DMS114 treated with DMSO at 0.1 percent for 48 hours (cell line): ENCODE results near the gene C3orf18.
A peak's percentile ranks its signal among the peaks of the same experiment; 100 is the strongest.

Source experiments
- DNase-seq: peaks from one replicate; lab custom pipeline; 2025; ENCODE audit not compliant: unreplicated experiment; lab: John Stamatoyannopoulos, UW

Gene C3orf18

DNA sequence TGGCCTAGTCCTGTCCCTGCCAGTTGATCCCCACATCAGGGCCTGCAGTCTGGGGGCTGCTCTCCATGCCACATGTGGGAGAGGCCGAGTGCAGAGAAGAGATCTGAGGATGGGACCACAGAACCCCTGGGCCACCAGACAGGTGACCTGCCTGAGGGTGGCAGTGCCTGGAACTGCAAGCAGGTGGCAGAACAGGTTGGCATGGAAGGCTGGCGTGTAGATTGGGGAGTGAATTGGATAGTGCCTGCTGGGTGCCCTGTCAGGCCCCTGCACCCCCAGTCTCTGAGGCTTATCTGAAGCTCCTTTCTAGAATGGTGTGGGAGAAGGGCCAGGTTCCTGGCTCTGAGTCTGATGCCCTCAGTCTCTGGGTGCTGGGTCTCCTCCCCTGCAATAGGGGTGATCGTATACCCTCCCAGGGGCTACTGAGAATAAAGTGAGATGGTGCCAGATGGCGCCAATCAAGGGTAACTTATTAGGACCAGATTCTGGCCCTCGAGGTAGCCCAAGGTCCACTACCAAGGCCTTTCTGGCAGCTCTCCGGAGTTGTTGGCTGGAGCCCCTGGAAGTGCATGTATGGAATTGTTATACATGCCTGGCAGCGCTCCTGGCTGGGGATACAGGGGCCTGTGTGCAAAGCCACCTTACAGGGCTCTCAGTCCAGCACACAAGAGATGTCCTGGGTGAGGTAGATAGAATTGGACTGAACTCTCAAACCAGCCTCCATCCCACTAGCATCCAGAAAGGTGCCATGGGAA lies 15.7 kb downstream of the C3orf18 start:
- DNase-seq = no peak

GRCh38 chr3:50551054-50551659 lies 16.4 kb downstream of the C3orf18 start:
- DNase-seq = no peak

GRCh38 chr3:50550079-50550736 lies 17.3 kb downstream of the C3orf18 start:
- DNase-seq = peak; percentile 32

DNA sequence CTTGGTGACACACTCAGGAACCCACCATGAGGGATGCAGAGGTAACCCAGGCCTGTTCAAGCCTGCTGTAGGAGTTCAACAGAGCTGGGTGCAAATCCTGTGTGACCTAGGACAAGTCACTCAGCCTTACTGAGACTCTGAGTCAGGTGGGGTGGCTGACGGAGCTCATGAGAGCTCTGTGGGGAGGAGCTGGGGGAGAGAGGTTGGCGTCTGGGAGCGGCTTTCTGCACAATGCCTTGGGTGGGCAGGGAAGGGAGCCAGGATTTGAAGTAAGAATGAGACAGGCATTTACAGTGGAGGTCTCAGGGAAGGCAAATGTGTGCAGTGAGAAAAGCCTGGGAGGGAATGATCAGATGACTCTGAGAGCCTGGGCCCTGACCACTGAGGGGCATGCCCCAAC lies 18.3 kb downstream of the C3orf18 start:
- no peak for DNase-seq

GRCh38 chr3:50545781-50546180 lies 21.8 kb downstream of the C3orf18 start:
- DNase-seq = no peak

GRCh38 chr3:50542177-50543034 lies 25.1 kb downstream of the C3orf18 start:
- DNase-seq = peak; percentile 53

- DNase-seq = no peak
These were observed 27.9 kb downstream of the C3orf18 start for GRCh38 chr3:50539356-50540286.

GRCh38 chr3:50537421-50538129 lies 30.0 kb downstream of the C3orf18 start:
- DNase-seq = no peak

GRCh38 chr3:50536471-50537180 lies 30.9 kb downstream of the C3orf18 start:
- no peak for DNase-seq

DNA sequence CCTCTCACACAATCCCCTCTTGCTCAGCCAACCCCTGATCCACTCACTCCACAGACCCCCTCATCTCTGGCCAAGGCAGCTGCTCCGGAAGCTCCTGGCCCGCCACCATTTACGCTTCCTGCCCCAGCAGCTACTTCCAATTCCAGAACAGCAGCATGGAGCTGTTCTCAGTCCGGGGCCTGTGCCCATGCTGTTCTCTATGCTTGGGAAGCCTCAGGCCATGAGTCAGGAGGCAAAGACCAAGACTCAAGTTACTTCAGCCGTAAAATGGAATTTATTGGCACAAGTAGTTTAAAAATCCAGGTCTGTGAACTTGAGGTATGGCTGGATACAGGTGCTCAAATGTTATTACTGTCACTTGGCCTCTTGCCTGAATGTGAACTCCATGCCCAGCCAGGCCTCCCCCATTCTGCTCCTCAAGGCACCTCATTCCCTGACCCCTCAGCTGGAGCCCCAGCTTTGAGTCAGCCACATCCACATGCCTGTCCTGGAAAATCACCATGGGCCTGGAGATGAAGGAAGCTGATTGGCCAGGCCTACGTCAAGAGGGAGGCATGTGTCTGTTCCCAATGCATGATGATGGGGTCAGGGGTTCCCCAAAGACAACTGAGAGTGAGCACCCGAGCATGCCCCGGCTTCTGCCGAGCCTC lies 32.7 kb downstream of the C3orf18 start:
- DNase-seq = no peak

- no peak for DNase-seq
These were observed 33.6 kb downstream of the C3orf18 start for GRCh38 chr3:50533807-50534461.

GRCh38 chr3:50533316-50533715 lies 34.2 kb downstream of the C3orf18 start:
- no peak for DNase-seq

DNA sequence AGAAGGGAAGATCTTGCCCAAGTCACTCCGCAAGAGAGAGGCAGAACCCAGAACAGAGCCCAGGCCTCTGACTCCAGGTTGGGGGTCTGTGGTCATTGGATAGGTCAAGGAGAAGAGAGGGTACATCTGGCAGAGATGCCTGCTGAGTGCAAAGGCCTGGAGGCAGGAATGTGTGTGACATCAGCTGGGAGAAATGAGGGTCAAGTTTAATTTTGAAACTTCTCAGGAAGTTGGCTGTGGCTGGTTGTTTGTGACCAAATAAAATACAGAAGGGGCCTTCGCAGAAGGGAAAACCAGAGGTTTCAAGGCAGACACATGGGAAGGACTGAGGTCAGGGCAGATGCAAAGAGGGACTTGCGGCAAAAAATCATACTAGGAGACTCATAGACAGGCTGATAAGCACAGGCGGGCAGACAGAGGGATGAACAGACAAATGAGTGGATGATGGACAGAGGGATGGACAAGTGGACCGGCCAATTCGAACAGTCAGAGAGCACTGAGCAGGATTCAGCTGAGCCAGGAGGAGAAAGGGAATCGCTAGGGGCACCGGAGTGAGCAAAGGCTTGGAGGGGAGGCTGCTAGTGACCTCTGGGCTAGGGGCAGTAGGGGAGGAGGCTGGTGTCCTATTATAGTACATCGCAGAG lies 35.4 kb downstream of the C3orf18 start:
- no peak for DNase-seq

DNA sequence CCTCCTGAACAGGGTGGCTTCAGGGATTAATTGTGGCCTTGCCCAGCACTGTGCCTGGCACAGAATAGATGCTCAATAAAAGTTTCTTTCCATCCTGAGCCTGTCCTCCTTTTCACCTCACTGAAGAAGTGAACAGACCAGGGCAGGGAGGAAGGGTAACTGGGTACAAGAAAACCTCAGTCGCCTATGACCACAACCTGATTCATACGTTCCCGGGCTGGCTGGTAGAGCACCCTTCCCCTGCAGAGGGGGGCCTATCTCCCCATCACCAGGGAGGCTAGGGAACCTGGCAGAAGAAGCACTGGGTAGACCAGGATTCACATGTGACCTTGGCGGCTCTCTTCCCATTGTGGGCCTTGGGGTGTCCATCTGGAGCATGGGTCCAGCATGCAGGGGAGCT lies 36.3 kb downstream of the C3orf18 start:
- no peak for DNase-seq

DNA sequence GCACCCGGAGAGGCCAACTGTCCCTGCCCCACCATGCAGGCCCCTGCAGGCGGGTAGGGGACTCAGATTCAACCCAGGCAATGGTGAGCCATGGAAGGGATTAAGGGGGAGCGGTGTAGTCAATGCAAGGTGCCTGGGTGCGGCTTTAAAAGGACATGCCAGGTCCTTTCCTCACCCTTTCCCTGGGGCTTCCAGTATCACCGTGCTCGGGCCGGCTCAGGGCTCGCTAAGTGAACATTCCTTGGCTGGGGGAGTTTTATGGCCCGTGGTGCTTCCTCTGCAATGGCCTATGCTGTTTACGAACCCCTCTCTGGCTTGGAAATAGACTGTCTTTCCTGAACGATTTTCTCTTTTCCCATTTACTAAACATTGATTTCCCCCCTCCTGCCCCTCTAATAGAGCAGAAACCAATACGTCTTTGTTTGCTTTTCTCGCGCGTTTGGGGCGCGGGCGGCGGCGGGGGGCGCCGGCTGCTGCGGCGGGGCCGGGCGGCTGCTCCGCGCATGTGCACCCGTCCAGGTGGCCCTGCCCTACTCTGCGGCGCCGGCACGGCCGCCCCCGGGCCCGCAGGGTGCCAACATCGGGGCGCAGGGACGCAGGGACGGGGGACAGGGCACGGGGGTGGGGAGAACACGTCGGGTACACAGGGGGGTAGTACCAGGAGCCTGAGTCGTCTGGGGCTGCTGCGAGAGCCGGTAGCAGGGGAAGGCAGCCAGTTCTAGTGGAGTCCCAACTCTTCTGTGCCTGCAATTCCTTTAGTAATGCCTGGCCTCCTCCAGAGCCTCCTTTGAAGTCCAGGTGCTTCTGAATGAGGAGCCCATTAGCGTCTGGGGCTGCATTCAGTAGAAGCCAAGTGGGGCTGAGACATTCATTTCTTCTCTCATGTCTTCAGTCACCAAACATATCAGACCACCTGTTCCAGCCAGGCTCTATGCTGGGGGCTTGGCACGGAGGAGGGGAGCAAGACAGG lies 37.3 kb downstream of the C3orf18 start:
- no peak for DNase-seq

GRCh38 chr3:50525987-50526386 lies 41.6 kb downstream of the C3orf18 start:
- DNase-seq = no peak
